HG03469 (cell line): Measurements from ENCODE around the gene FOXR1.

ENCODE experiments used
- ATAC-seq: cut with Tn5 transposase; IDR thresholded peaks from one replicate; pipeline ENCODE4 v1.9.1; 2021; ENCODE audit warnings: mild to moderate bottlenecking, moderate library complexity, moderate number of reproducible peaks; ENCODE audit not compliant: unreplicated experiment

Gene FOXR1

GRCh38 chr11:118971646-118972045 lies at the start of gene FOXR1:
Gene FOXR1, plus strand, starts transcription at chr11:118971761. Its CDS starts 171 bp downstream, at chr11:118971932.
- no peak for ATAC-seq

DNA sequence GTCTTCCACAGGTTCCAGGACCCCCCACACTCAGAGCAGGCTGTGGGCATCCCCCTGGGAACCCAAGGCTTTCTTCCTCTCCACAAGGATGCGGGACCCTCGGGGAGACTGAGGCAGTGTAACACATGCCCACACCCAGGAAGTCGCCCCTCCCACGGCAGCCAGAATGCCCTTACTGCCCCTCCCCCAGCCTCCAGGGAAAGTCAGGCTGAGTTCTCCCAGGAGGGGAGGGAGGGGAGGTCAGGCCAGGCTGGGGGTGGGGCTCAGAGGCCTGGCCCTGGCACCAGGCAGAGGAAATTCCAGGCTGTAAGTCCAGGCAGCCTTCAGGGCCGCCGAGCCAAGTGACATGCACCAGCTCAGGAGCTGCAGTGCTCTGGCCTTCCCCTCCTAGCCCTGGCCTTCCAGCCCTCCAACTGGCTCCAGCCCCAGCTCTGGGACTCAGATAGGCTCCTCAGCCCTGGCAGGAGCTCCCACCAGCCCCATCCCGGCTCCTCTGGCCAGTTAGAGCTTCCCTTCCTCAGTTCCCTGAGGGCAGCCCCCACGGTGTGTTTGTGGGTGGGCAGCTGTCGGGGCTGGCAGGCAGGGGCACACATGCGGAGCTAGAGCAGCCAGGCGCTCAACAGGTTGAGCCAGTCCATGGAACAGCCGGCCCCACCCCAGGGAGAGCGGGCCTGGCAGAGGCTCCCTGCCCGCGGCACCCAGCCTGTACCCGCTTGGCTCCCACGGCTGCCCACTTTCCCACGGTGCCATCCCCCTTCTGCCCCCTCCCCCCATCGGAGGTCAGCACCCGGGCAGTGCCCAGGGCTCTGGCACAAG lies 49.4 kb upstream of the FOXR1 start:
- no peak for ATAC-seq

DNA sequence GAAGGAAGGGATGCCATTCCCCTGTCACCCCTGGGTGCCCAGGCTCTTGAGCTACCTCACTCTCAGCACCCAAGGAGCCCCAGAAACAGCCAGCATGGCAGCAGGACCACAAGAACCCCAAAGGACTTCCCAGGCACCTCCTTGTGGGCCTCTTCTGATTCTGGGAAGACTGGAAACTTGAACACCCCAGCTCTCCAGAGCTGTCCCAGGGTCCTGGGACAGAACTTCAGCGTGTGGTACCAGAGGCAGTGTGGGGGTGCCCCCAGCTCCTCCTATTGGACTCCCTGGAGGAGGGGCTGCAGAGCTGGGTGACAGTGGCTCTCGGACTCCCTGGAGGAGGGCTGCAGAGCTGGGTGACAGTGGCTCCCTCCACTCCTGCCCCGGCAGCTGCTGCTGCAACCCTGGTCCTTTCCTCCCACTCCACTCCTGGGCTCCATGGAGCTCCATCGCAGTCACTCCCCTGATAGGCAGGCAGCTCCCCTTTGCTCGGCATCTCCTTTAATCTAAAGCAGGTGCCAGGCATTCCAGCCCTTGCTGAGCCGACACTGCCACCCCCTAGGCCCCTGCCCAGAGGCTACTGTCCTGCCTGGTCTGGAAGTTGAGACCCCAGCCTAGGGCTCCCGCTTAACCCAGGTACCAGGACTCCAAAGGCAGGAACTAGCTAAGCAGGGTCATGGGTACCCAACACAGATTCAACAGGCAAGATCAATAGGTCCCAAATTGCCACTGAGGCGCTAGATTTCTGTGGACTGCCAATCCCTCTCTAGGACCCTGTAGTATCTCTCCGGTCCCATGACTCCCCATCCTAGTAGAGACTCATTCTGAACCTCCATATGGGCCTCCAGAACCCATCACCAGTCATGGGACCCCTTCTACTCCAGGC lies 48.6 kb upstream of the FOXR1 start:
- no peak for ATAC-seq

DNA sequence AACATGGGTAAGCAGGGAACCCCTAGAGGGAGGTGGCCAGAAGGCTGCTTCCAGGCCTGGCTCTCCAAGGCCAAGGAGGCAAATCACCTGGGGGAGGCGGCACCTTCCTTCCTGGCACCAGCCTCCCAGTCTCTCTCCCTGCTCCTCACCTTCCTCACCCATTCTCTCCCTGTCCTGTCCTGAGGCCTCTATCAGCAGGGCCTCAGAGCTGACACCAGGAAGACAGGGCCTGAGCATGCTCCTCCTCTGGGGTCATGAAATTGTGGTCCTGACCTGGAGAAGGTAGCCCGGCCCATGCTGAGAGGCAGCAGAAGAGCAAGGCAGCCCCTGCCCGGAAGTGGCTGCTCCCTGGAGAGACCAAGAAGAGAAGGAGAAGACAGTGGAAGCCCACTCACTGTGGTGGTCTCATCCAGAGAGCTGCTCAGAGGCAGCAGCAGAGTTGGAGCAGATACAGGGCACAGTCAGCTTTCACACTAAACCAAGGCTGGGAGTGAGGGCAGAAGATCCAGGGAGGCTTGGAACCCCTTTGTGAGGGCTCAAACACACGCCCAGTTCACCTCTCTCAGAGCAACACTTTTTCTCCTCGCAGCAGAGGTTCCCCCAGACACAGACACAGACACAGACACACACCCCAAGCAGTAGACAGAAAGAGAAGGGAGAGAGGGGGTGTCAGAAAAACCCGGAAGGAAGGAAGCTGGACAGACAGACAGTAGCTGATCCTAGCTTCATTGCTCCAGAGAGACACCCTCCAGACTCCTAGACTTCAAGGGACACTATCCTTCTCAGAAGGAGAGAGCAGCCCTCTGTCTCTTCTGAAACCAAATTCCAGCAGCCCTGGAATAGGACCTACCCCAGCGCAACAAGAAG lies 47.6 kb upstream of the FOXR1 start:
- no peak for ATAC-seq

DNA sequence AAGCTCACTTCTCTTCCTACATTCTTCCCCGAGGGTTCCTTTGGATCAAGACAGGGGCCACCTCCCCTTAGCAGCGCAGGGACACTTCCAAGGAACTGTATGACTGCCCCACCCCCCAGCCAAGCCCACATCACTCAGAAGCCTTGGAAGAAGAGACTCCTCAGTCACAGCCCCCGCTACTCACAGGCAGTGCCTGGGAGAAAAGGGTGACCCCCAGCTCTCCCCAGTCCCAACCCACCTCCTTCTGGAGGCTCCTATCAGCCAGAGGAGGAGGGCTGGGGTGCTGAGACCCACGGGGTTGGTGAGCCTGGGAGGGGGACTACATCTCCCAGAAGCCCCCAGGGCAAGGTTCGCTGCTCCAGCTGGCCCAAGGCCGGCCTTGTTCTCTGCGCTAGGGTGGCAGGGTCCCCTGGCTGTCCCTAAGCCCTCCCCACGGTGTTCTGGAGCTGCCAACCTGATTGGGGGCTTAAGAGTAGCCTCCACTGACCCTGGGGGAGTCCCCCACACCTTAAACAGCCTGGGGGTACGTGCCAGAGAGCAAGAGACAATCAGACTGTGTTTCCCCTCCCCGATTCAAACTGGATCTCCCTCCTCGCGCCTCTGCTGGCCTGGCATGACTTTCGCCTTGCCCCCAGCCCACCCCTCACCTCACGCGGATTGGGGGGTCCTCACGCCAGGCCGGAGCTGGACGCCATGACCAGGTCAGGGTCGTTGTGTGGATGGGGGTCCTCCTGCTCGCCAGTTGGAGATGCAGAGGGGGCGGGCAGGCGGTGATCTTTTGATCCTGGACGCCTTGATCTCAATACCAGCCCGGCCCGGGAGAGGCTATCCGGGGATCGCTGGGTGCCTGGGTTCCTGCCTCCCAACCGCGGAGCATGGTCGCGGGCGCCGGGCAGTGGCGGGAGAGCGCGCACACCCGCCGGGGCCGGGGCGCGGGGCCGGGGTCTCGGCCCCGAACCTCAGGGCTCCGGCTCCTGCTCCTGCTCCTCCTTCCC lies 46.7 kb upstream of the FOXR1 start:
- ATAC-seq, result no peak

DNA sequence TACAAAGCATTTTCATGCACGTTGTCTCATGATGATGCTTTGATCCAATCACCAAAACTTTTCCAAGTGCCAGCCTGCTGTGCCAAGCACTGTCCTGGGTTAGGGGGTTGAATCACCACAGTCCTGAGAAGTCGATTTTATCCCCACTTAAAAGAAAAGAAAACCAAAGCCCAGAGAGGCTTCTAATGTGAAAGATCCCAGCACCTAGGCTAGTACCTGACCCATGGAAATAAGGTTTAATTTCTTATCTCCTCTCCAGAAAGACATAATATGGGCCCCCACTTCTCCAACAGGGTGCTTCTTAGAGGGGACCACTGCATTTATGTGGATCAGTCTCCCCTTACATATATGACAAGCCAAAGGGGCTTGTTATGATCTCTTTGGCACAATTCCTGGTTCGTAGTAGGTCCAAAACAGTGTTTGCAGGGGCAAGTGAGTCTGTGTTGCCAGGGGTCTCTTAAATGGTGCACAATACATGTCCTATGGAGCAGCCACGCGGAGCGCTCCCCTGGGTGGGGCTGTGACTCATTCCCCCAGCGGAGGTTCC lies 43.9 kb upstream of the FOXR1 start:
- no peak for ATAC-seq

GRCh38 chr11:118928101-118928869 lies 43.3 kb upstream of the FOXR1 start:
- ATAC-seq, result peak; percentile 36

GRCh38 chr11:118928870-118929500 lies 42.6 kb upstream of the FOXR1 start:
- no peak for ATAC-seq

DNA sequence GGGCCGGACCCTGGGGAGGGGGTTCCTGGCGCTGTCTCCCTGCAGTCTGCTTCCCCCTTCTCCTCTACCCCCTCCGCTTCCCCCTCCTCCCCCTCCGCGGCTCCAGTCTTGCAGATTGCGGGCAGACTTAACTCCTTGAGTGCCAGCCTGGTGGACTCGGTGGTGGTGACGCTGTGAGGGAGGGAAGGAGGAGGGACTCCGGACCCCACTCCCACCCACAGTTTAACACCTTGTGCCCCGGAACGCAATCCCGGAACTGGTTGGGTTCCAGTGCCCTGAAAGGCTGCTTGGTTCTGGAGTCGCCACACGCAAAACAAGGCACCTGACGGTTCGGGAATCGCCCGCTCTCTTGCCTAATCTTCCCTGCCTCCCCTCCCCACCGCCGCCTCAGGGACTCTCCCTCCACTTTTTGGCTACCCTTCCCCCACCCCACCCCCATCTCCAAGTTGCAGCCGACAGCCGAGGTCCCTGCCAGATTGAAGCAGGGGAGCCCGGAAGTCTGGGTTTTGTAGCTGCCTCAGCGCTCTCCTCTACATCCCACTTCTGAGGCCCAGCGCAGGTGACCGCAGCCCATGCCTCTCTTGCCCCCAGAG lies 42.0 kb upstream of the FOXR1 start:
- no peak for ATAC-seq

GRCh38 chr11:118930094-118930712 lies 41.4 kb upstream of the FOXR1 start:
- no peak for ATAC-seq

DNA sequence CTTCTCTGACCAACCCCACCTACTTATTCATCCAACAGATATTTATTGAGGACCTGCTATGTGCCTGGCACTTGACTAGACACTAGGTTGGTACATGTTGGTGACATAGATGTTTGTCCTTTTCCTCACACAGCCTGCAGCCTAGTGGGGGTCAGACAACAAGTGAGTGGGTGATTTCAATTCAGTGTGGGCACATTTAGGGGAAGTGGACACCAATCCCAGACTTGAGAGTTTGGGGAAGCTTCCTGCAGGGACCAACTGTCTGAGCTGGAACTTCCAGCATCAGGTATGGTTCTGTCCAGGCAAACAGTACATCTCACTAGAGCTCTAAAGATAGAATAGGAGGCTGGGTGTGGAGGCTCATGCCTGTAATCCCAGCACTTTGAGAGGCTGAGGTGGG lies 40.0 kb upstream of the FOXR1 start:
- ATAC-seq, result no peak

DNA sequence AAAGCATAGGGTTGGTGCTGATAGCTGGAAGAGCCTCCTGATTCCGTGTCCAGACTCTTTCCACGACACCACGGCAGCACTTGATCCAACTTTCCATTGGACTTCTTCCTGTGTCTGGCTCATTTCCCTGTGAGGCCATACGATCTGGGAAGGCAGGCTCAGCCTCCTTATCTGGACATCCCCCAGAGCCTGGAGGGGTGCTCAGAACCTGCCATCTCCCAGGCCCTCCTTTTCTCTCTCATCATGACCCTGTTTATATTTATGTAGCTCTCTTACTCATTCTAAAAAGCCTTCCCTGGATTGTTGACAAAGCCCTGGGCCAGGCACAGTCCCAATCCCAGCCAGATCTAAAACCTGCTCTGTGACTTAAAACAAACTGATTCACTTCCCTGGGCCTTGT lies 38.1 kb upstream of the FOXR1 start:
- ATAC-seq, result no peak

DNA sequence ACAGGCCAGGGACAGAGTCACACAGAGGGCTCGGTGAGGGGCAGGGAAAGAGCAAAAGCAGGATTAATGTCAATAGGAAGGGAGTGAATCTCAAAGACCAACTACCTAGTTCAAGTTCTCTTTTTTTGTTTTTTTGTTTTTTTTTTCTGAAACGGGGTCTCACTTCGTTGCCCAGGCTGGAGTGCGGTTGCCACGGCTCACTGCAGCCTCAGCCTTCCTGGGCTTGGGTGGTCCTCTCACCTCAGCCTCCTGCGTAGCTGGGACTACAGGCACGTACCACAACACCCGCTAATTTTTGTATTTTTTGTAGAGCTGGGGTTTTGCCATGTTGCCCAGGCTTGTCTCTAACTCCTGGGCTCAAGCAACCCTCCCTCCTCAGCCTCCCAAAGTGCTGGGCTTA lies 36.2 kb upstream of the FOXR1 start:
- ATAC-seq, result no peak

DNA sequence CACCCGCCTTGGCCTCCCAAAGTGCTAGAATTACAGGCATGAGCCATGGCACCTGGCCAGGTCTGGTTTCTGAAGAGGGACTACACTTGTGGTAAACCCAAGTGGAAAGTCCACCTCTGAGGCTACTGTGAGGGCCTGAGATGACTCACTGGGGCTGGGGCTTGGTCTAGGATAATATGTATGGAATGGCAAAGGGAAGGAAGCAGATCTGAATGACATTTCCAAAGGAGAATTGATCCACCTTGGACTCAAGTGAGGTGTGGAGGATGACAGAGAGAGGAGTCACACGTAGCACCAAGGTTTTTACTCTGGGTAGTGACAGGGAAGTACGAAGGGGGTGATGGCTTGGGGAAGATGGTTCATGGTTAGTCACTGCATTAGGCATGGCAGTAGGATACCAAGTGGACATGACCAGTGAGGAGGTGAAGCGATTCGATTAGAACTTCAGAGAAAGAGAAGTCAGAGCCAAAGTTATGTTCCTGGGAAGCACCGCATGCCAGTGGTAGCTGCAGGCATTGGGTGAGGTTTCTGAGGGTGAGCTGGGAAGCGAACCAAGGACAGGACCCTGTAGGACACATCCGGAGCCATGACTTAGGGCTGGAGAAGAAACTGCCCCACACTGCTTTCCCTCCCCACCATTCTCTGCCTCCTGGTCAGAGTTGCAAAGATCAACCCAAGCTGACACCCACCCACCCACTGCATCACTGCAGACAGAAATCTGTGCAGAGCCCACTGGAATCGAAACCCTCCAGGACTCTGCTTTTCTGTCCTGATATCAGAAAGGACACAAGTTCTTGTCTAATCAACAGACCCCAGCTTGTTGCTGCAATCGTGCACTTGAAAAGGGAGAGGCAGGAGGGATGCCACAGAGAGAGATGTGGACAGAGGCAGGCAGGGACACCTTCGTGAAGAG lies 32.8 kb upstream of the FOXR1 start:
- no peak for ATAC-seq

GRCh38 chr11:118939404-118939915 lies 32.1 kb upstream of the FOXR1 start:
- ATAC-seq, result no peak

- ATAC-seq, result no peak
Observed at GRCh38 chr11:118939953-118940598, 31.5 kb upstream of the FOXR1 start.
